ENCODE results near the gene ELOVL3. TPM values are rescaled to one million over a fixed set of nuclear protein-coding genes. Genes with fewer than 3 reads are reported as not detected.

Gene ELOVL3
- total RNA-seq, 4 donors from 2014 or later = 0.72 to 4.6 (median 2.1) TPM

- no peak for ATAC-seq (ENCODE audit: low FRiP score)
- TF ChIP-seq CTCF (IDR thresholded peaks at IDR 0.05) = no peak
- DNase-seq (ENCODE audit: low spot score) = no peak
Observed at GRCh38 chr10:102227050-102227449, 951 bp downstream of the ELOVL3 start.

DNA sequence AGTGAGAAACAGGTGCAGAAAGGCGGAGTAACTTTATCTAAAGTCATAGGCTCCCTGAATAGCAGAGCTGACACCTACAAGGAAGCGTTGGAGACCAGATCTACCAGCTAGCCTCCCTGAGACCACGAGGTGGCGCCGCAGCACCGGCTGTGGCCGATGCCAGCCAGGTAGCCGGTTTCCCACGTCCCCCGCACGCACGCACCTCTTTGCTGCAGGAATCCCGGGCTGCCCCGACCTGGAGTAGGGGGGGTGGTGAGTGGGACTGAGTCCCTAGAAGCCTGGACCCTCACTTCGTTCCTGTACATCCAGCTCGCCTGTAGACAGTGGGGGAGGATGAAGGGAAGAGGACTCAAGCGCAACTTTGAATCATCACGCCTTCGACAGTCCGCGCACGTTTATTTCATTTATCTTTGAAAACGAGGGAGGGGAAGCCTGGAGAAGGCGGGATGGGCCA, 3.7 kb downstream of the ELOVL3 start:
- DNase-seq (ENCODE audit: low spot score) = peak; percentile 68
- ATAC-seq (ENCODE audit: low FRiP score) = peak; percentile 46
- TF ChIP-seq CTCF (IDR thresholded peaks at IDR 0.05) = peak in 2 of 3 donors; percentile 13 to 85

GRCh38 chr10:102230264-102230860, 4.3 kb downstream of the ELOVL3 start:
- DNase-seq (ENCODE audit: low spot score) (no peak), ATAC-seq (ENCODE audit: low FRiP score) (peak; percentile 65)
- TF ChIP-seq CTCF (IDR thresholded peaks at IDR 0.05) = no peak

DNA sequence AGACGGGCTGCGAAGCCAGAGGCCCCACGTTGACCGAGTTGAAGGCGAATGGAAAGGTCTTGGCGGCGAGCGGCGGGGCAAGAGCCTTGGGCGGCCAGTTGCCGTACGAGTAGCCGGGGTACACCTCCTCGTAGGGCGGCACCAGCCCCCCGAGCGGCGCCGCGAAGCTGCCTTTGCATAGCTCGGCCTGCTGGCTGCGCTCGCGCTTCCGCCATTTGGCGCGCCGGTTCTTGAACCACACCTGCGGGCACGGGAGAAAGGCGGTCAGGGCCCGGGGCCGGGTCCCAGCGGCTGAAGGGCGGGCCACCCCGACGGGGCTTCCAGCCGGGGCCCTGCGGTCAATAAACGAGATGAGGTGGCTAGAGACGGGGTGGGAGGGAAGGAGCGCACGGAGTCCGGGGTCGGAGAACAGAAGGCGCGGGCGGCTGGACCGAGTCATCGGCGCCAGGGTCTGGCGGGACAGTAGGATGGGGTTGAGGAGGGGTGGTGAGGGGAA, 4.8 kb downstream of the ELOVL3 start:
- TF ChIP-seq CTCF (IDR thresholded peaks at IDR 0.05) = no peak
- DNase-seq (ENCODE audit: low spot score) = no peak
- ATAC-seq (ENCODE audit: low FRiP score) = peak; percentile 5

DNA sequence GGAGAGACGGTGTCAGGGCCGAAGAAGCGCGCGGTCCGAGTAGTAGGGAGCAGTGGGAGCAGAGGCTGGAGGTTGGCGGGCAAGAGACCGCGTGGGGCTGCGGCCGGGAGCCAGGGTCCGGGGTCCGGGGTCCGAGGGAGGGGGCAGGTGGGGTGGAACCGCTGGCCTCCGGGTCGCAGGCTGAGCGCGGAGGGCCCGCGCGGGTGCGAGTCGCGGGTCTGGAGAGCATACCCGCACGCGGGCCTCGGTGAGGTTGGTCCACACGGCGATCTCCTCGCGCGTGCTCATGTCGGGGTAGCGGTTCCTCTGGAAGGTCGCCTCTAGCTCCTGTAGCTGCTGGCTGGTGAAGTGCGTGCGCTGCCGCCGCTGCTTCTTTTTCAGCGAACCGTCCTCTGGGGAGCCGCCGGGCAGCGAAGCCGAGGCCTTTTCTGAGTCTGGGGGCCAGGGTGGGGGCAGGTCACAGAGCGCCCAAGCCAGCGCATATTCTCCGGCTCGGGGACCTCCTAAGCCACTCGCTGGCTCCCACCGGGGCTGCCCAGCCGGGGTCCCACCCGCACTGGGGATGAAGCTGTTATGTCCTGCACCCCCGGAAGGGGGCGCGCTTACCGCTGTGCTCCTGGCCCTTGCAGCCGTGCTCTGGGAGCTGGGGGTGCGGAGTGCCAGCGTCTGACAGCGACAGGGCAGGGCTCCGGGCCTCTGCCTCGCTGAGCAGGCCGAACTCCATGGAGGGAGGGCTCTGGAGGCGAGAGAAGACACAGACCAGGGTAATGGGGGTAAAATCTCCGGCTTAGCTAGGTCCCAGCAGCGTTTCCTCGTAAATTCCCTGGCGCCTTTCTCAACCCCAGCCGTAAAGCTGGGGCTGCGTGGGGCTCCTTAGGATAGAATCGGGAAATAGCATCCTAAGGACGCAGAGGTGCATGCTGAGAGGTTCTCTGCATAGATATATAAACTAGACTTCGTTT, 5.5 kb downstream of the ELOVL3 start:
- TF ChIP-seq CTCF (IDR thresholded peaks at IDR 0.05) = peak in 1 of 3 donors; percentile 6
- ATAC-seq (ENCODE audit: low FRiP score) (no peak), DNase-seq (ENCODE audit: low spot score) (no peak)

DNA sequence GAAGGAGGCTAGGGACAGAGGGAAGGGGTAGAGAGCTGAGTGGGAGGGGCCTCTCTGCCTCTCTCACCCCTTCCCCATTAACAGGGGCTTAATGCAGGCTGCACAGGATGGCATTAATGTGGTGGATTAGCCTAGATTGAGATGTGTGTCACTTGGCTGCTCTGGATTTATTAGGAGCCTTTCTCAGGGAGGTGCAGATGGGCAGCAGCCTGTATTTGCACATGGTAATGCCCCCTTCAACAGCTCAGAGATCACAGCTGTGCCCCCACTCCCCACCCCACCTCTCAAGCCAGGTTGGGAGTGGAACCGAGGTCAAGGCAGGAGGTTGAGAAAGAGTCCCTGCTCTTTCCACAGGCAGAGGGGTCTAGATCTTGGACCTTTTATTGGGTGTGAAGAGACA, 7.9 kb downstream of the ELOVL3 start:
- ATAC-seq (ENCODE audit: low FRiP score) (no peak), DNase-seq (ENCODE audit: low spot score) (no peak)
- no peak for TF ChIP-seq CTCF (IDR thresholded peaks at IDR 0.05)
